ENCODE data around the gene GNG14.

Gene GNG14

GRCh38 chr19:12665671-12666264 is 22.0 kb upstream of the GNG14 start:
- ChIA-PET CTCF (interaction anchor here (0.7 kb wide), 1 partner anchor 26 kb away, joined by 3 read pairs; no protein-coding TSS in a partner anchor), POLR2A (ENCODE audit: low non-redundant PET) (interaction anchor here (0.6 kb wide), 1 partner anchor 17 kb away, joined by 4 read pairs; no protein-coding TSS in a partner anchor)
- DNase-seq (ENCODE audit: low spot score), result no peak
- peak overlapping the region; percentile 87 for H3K27ac ChIP-seq
- TF ChIP-seq, protein P1, sequence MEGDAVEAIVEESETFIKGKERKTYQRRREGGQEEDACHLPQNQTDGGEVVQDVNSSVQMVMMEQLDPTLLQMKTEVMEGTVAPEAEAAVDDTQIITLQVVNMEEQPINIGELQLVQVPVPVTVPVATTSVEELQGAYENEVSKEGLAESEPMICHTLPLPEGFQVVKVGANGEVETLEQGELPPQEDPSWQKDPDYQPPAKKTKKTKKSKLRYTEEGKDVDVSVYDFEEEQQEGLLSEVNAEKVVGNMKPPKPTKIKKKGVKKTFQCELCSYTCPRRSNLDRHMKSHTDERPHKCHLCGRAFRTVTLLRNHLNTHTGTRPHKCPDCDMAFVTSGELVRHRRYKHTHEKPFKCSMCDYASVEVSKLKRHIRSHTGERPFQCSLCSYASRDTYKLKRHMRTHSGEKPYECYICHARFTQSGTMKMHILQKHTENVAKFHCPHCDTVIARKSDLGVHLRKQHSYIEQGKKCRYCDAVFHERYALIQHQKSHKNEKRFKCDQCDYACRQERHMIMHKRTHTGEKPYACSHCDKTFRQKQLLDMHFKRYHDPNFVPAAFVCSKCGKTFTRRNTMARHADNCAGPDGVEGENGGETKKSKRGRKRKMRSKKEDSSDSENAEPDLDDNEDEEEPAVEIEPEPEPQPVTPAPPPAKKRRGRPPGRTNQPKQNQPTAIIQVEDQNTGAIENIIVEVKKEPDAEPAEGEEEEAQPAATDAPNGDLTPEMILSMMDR (conservative IDR thresholded peaks at IDR 0.05; ENCODE audit: low read depth), result no peak

DNA sequence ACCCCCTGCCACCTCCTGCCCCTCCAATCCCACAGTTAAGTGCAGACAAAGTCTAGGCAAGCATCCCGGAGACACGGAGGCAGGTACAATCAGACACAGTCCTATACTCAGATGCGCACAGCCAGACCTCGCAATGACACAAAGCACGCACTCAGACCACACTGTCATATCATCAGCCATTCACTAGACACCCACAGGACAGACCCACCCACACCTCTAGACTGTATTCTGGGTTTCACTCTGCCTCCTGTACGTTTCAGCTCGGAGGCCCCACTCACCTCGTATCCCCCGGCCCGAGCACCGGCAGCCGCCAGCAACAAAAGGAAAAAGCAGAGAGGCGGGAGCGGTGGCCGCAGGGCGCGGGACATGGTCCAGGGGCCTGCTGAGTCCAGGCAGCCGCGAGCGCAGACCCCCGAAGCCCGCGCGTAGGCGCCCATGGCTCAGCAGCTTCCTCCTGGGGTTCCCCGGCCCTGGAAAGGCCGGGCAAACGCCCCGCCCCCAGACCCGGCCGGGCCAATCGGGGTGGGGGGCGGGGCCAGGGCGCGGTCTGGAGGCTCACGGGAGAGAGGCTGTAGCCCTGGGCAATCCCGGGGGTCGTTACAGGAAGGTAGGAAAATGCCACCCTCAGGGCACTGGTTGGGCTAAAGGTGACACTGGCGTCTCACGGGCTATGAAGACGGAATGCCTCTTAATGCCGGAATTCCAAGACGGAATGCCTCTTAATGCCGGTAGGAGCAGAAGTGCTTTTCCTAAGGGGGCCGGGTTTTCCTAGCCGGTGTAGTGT is 21.3 kb upstream of the GNG14 start, which contains the start of the genes MAN2B1 and WDR83:
MAN2B1 (minus strand) TSS at position 478 of the 784 bp plus-strand sequence; CDS start at position 437, 41 bp downstream.
WDR83 (plus strand) TSS at position 543 of the 784 bp plus-strand sequence. CDS start 2,984 bp downstream, outside the sequence.
- peak within 1 kb of the TSS; percentile 87 for H3K27ac ChIP-seq
- CTCF ChIA-PET, result interaction anchor here (0.6 to 0.7 kb wide), 2 partner anchors 15 to 26 kb away, joined by 3 to 4 read pairs; no protein-coding TSS in a partner anchor
- POLR2A ChIA-PET (ENCODE audit: low non-redundant PET), result interaction anchor here (0.6 kb wide), 1 partner anchor 17 kb away, joined by 4 read pairs; no protein-coding TSS in a partner anchor
- DNase-seq (ENCODE audit: low spot score), result peak; percentile 90
- TF ChIP-seq, protein P1 (conservative IDR thresholded peaks at IDR 0.05; ENCODE audit: low read depth), result no peak

GRCh38 chr19:12667731-12668302 is 20.0 kb upstream of the GNG14 start:
- peak overlapping the region; percentile 87 for H3K27ac ChIP-seq
- no peak for DNase-seq (ENCODE audit: low spot score)
- TF ChIP-seq, protein P1 (conservative IDR thresholded peaks at IDR 0.05; ENCODE audit: low read depth), result no peak
- CTCF ChIA-PET, result no interaction called here
- POLR2A ChIA-PET (ENCODE audit: low non-redundant PET), result no interaction called here

- CTCF ChIA-PET, result no interaction called here
- TF ChIP-seq, protein P1 (conservative IDR thresholded peaks at IDR 0.05; ENCODE audit: low read depth), result no peak
- POLR2A ChIA-PET (ENCODE audit: low non-redundant PET), result interaction anchor here (0.6 kb wide), 1 partner anchor 123 kb away, joined by 3 read pairs; no protein-coding TSS in a partner anchor
- no peak for DNase-seq (ENCODE audit: low spot score)
- peak overlapping the region; percentile 87 for H3K27ac ChIP-seq
Measured at GRCh38 chr19:12668346-12668745, 19.5 kb upstream of the GNG14 start.

- DNase-seq (ENCODE audit: low spot score), result peak; percentile 53
- ChIA-PET CTCF (no interaction called here), POLR2A (ENCODE audit: low non-redundant PET) (interaction anchor here (0.5 to 0.6 kb wide), 2 partner anchors 9 to 123 kb away, joined by 3 read pairs; no protein-coding TSS in a partner anchor)
- TF ChIP-seq, protein P1 (conservative IDR thresholded peaks at IDR 0.05; ENCODE audit: low read depth), result no peak
- H3K27ac ChIP-seq, result peak overlapping the region; percentile 87
Measured at GRCh38 chr19:12668932-12669269, 18.9 kb upstream of the GNG14 start.

Measured in RWPE1 (cell line).